Measurements from ENCODE around the gene SUCNR1.

DNA sequence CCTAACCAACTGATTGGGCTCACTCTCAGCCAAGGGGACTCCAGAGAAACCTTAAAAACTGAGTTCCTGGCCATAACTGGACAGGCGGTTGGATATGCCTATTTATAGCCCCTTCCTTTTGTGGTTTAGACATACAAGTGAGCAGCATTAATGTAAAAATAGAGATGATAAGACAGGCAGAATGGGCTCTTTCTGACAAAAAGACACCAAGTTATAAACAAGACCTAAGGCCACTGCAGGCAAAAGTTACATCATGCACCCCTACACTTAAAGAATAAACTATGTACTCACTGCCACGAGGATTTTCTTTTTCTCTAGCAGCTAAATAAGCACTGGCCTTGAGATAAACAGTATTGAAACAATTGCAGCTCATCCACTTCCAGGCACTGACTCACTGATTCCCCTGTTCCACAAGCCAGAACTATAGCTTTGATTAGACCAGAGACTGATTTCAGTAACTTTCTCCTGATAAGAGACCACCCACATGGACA is 30.1 kb downstream of the SUCNR1 start:
- no peak for TF ChIP-seq ZFP3 (CRISPR knock-in tag; IDR thresholded peaks at IDR 0.05)
- TF ChIP-seq, protein P1, sequence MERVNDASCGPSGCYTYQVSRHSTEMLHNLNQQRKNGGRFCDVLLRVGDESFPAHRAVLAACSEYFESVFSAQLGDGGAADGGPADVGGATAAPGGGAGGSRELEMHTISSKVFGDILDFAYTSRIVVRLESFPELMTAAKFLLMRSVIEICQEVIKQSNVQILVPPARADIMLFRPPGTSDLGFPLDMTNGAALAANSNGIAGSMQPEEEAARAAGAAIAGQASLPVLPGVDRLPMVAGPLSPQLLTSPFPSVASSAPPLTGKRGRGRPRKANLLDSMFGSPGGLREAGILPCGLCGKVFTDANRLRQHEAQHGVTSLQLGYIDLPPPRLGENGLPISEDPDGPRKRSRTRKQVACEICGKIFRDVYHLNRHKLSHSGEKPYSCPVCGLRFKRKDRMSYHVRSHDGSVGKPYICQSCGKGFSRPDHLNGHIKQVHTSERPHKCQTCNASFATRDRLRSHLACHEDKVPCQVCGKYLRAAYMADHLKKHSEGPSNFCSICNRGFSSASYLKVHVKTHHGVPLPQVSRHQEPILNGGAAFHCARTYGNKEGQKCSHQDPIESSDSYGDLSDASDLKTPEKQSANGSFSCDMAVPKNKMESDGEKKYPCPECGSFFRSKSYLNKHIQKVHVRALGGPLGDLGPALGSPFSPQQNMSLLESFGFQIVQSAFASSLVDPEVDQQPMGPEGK (CRISPR knock-in tag; IDR thresholded peaks at IDR 0.05; ENCODE audit: borderline replicate concordance): no peak
- TF ChIP-seq RARB (CRISPR knock-in tag; IDR thresholded peaks at IDR 0.05): no peak
- no peak for TF ChIP-seq ZFP30 (CRISPR knock-in tag; IDR thresholded peaks at IDR 0.05)
- TF ChIP-seq, protein P2, sequence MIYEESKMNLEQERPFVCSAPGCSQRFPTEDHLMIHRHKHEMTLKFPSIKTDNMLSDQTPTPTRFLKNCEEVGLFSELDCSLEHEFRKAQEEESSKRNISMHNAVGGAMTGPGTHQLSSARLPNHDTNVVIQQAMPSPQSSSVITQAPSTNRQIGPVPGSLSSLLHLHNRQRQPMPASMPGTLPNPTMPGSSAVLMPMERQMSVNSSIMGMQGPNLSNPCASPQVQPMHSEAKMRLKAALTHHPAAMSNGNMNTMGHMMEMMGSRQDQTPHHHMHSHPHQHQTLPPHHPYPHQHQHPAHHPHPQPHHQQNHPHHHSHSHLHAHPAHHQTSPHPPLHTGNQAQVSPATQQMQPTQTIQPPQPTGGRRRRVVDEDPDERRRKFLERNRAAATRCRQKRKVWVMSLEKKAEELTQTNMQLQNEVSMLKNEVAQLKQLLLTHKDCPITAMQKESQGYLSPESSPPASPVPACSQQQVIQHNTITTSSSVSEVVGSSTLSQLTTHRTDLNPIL (CRISPR knock-in tag; IDR thresholded peaks at IDR 0.05; ENCODE audit: low read depth): no peak
- no peak for TF ChIP-seq ZNF8 (CRISPR knock-in tag; IDR thresholded peaks at IDR 0.05)
- TF ChIP-seq TOX (CRISPR knock-in tag; IDR thresholded peaks at IDR 0.05; ENCODE audit: borderline replicate concordance): no peak
- no peak for TF ChIP-seq BACH2 (CRISPR knock-in tag; IDR thresholded peaks at IDR 0.05; ENCODE audit: borderline replicate concordance)
